ENCODE measurements around the gene PKN3.

The PKN3 gene

GRCh38 chr9:128768606-128769005 is 66.3 kb downstream of the PKN3 start:
- no peaks in the 10 kb centered on the region for H3K36me3 ChIP-seq (ENCODE audit: control insufficient read depth, insufficient read depth, low read length)
- H3K27me3 ChIP-seq (replicated peaks; ENCODE audit: control insufficient read depth, insufficient read depth, low read length) = no peaks in the 10 kb centered on the region
- DNase-seq (ENCODE audit: extremely low read depth, insufficient read length) = no peak
- no peak overlapping the region for H3K4me3 ChIP-seq (replicated peaks; ENCODE audit: low read depth, low read length)
- no peak for TF ChIP-seq CTCF (IDR thresholded peaks at IDR 0.05; ENCODE audit: insufficient read depth, low read length, poor library complexity, severe bottlenecking)

Data from GM06990 (cell line).